ENCODE data around the gene SYT14.

DNA sequence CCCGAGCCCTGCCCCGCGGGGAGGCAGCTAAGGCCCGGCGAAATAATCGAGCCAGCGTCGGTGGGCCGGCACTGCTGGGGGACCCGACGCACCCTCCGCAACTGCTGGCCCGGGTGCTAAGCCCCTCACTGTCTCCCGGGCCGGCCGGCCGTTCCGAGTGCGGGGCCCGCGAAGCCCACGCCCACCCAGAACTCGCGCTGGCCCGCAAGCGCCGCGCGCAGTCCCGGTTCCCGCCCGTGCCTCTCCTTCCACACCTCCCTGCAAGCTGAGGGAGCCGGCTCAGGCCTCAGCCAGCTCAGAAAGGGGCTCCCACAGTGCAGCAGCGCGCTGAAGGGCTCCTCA, 49.0 kb upstream of the SYT14 start:
- TF ChIP-seq RAD21 (conservative IDR thresholded peaks at IDR 0.05 in 1 of 2, IDR thresholded peaks at IDR 0.05 in 1 of 2) (no peak), MAFK (IDR thresholded peaks at IDR 0.05; ENCODE audit: partially characterized antibody) (no peak), EP300 (IDR thresholded peaks at IDR 0.05) (no peak), HOXA7 (CRISPR knock-in tag; IDR thresholded peaks at IDR 0.05) (no peak), NPAS2 (CRISPR knock-in tag; IDR thresholded peaks at IDR 0.05; ENCODE audit: borderline replicate concordance) (no peak), CEBPB (IDR thresholded peaks at IDR 0.05) (no peak), POLR2A (IDR thresholded peaks at IDR 0.05; ENCODE audit: low read length) (no peak), RCOR1 (IDR thresholded peaks at IDR 0.05; ENCODE audit: low read depth, low read length) (no peak)
- TF ChIP-seq, protein P1, sequence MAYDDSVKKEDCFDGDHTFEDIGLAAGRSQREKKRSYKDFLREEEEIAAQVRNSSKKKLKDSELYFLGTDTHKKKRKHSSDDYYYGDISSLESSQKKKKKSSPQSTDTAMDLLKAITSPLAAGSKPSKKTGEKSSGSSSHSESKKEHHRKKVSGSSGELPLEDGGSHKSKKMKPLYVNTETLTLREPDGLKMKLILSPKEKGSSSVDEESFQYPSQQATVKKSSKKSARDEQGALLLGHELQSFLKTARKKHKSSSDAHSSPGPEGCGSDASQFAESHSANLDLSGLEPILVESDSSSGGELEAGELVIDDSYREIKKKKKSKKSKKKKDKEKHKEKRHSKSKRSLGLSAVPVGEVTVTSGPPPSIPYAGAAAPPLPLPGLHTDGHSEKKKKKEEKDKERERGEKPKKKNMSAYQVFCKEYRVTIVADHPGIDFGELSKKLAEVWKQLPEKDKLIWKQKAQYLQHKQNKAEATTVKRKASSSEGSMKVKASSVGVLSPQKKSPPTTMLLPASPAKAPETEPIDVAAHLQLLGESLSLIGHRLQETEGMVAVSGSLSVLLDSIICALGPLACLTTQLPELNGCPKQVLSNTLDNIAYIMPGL (CRISPR knock-in tag; IDR thresholded peaks at IDR 0.05; ENCODE audit: borderline replicate concordance): no peak
- TF ChIP-seq, protein P2, sequence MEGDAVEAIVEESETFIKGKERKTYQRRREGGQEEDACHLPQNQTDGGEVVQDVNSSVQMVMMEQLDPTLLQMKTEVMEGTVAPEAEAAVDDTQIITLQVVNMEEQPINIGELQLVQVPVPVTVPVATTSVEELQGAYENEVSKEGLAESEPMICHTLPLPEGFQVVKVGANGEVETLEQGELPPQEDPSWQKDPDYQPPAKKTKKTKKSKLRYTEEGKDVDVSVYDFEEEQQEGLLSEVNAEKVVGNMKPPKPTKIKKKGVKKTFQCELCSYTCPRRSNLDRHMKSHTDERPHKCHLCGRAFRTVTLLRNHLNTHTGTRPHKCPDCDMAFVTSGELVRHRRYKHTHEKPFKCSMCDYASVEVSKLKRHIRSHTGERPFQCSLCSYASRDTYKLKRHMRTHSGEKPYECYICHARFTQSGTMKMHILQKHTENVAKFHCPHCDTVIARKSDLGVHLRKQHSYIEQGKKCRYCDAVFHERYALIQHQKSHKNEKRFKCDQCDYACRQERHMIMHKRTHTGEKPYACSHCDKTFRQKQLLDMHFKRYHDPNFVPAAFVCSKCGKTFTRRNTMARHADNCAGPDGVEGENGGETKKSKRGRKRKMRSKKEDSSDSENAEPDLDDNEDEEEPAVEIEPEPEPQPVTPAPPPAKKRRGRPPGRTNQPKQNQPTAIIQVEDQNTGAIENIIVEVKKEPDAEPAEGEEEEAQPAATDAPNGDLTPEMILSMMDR (IDR thresholded peaks at IDR 0.05): no peak
- TF ChIP-seq, protein P3, sequence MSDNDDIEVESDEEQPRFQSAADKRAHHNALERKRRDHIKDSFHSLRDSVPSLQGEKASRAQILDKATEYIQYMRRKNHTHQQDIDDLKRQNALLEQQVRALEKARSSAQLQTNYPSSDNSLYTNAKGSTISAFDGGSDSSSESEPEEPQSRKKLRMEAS (IDR thresholded peaks at IDR 0.05): no peak
